Retinal pigment epithelial cell (primary cell): ENCODE data around the gene SLIT2.

Source experiments
- DNase-seq: peaks from one replicate; pipeline ENCODE4 v3.0.0-alpha.2; 2010; ENCODE audit warnings: low read depth
- H3K4me3 ChIP-seq: 2 replicates; pipeline ENCODE4 v1.5.1; 2011; ENCODE audit warnings: mild to moderate bottlenecking, low read length, control low read depth, moderate library complexity
- CTCF ChIP-seq: conservative IDR thresholded peaks from 2 replicates; pipeline ENCODE4 v1.5.1; 2011; ENCODE audit warnings: low read depth, low read length, control low read depth, inconsistent platforms

Gene SLIT2

DNA sequence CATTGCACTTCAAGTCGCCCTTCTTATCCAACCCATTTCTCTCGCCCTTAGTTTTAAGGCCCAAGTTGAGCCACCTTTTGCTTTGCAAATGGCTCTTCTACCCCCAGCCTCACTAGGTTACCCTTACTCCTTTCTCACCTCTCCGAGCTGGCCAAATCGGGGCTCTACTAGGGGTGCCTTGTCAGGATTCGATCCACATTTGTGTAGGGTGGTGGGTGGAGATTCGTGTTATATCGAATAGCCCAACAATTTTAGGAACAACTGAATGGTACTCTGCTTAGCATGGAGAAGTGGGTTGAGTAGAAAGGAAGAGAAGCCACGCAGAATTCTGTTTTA is 3.5 kb downstream of the SLIT2 start:
- TF ChIP-seq CTCF: no peak
- DNase-seq: no peak
- peak overlapping the region; percentile 68 for H3K4me3 ChIP-seq

DNA sequence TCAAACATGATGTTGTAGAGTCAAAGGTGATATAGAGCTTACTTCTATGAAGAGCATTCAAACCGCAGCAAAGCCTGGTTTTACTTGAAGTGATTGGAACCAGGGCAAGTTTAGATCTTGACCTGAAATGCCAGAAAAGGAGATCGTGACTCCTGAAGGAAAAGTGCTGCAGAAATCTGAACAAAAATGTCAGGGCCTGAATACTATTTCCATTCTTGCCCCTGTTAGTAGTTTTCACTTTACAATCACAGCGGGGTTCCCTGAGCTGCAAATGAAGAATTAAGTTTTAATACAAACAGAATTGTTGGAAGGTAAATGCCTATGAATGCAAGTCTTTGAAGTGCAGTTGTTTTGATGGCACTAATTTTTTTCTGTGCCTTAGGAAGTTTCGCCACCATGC is 4.1 kb downstream of the SLIT2 start:
- no peak overlapping the region for H3K4me3 ChIP-seq
- DNase-seq: no peak
- no peak for TF ChIP-seq CTCF

- no peak overlapping the region for H3K4me3 ChIP-seq
- TF ChIP-seq CTCF: no peak
- no peak for DNase-seq
These were observed 4.7 kb downstream of the SLIT2 start for GRCh38 chr4:20256381-20256881.

- no peak overlapping the region for H3K4me3 ChIP-seq
- TF ChIP-seq CTCF: no peak
- no peak for DNase-seq
These were observed 8.0 kb downstream of the SLIT2 start for GRCh38 chr4:20259707-20260106.

- DNase-seq: no peak
- H3K4me3 ChIP-seq: no peak overlapping the region
- no peak for TF ChIP-seq CTCF
These were observed 9.1 kb downstream of the SLIT2 start for GRCh38 chr4:20260821-20261220.

DNA sequence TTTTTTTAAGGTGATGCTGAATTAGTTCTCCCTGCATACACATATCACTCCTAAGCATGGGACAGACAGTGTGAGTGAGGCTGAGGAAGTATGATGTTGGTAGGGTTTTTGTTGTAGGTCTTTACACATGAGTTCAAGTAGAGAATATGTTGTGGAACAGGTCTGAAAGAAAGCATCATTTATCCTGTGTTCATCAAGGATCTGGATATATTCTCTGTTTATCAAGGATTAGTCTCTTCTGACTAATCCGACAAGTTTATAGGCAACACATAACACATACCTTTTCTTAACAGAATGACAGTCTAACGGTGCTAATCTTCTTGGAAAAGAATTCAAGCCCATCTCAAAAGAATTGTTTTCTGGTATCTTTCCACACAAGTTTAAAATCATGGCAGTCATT is 10.5 kb downstream of the SLIT2 start:
- TF ChIP-seq CTCF: no peak
- DNase-seq: no peak

DNA sequence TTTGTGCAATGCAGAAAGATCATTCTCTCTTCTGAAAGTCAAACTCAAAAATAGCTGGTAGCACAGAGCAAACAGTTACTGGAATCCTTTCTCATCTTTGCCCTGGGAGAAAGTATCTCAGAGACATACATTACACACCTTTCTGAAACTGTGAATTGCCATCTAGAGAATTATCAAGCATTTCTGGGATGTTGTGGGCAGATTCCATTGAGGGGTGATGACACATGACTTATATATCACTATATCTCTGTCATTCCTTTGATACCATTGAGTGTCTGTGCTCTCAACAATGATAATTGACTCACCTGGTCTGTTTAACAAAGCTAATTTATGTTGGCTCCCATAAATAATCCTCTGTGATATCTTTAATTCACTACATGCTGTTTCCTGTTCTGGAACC is 13.0 kb downstream of the SLIT2 start:
- no peak for DNase-seq
- no peak overlapping the region for H3K4me3 ChIP-seq
- TF ChIP-seq CTCF: no peak

More for the DNA sequence above, 10.5 kb downstream of the SLIT2 start:
- no peak overlapping the region for H3K4me3 ChIP-seq
